ENCODE measurements around the gene ACOT13.

The ACOT13 gene

GRCh38 chr6:24621626-24622289 lies 45.1 kb upstream of the ACOT13 start:
- TF ChIP-seq EZH2phosphoT487 (conservative IDR thresholded peaks at IDR 0.05; ENCODE audit: low read length) (no peak), CTCF (IDR thresholded peaks at IDR 0.05; ENCODE audit: insufficient read depth, low read length, poor library complexity, severe bottlenecking) (no peak)
- no peak overlapping the region for H2AFZ ChIP-seq (ENCODE audit: low read depth, low read length, severe bottlenecking)
- H3K4me2 ChIP-seq (ENCODE audit: low read depth, low read length, poor library complexity, severe bottlenecking), result no peak overlapping the region
- H3K79me2 ChIP-seq (ENCODE audit: insufficient read depth, low read length), result no peaks in the 10 kb centered on the region
- H3K9me3 ChIP-seq (ENCODE audit: insufficient read depth, low read length), result no peaks in the 10 kb centered on the region
- no peak overlapping the region for H3K27ac ChIP-seq (ENCODE audit: low read depth, low read length)
- no peaks in the 10 kb centered on the region for H3K9me2 ChIP-seq (replicated peaks; ENCODE audit: insufficient read depth, low read length)
- no peak overlapping the region for H3K4me3 ChIP-seq (ENCODE audit: insufficient read depth, low read length, poor library complexity, severe bottlenecking)
- H3F3A ChIP-seq (ENCODE audit: insufficient read depth), result no peaks in the 10 kb centered on the region
- H3K36me3 ChIP-seq (ENCODE audit: low read length), result no peaks in the 10 kb centered on the region
- H4K20me1 ChIP-seq (ENCODE audit: low read depth, low read length), result no peaks in the 10 kb centered on the region
- no peak overlapping the region for H3K9ac ChIP-seq (ENCODE audit: low read length)
- no peaks in the 10 kb centered on the region for H3K27me3 ChIP-seq (ENCODE audit: low read length)

- H3K9me2 ChIP-seq (replicated peaks; ENCODE audit: insufficient read depth, low read length), result no peaks in the 10 kb centered on the region
- H3K4me3 ChIP-seq (ENCODE audit: insufficient read depth, low read length, poor library complexity, severe bottlenecking), result no peak overlapping the region
- H3K79me2 ChIP-seq (ENCODE audit: insufficient read depth, low read length), result no peaks in the 10 kb centered on the region
- no peak overlapping the region for H3K27ac ChIP-seq (ENCODE audit: low read depth, low read length)
- H2AFZ ChIP-seq (ENCODE audit: low read depth, low read length, severe bottlenecking), result no peak overlapping the region
- H3K9me3 ChIP-seq (ENCODE audit: insufficient read depth, low read length), result no peaks in the 10 kb centered on the region
- H4K20me1 ChIP-seq (ENCODE audit: low read depth, low read length), result no peaks in the 10 kb centered on the region
- no peaks in the 10 kb centered on the region for H3K27me3 ChIP-seq (ENCODE audit: low read length)
- no peaks in the 10 kb centered on the region for H3F3A ChIP-seq (ENCODE audit: insufficient read depth)
- no peaks in the 10 kb centered on the region for H3K36me3 ChIP-seq (ENCODE audit: low read length)
- TF ChIP-seq EZH2phosphoT487 (conservative IDR thresholded peaks at IDR 0.05; ENCODE audit: low read length), result no peak
- TF ChIP-seq CTCF (IDR thresholded peaks at IDR 0.05; ENCODE audit: insufficient read depth, low read length, poor library complexity, severe bottlenecking), result no peak
- H3K9ac ChIP-seq (ENCODE audit: low read length), result no peak overlapping the region
- no peak overlapping the region for H3K4me2 ChIP-seq (ENCODE audit: low read depth, low read length, poor library complexity, severe bottlenecking)
These were observed 35.9 kb upstream of the ACOT13 start for GRCh38 chr6:24630856-24631505.

- no peak for TF ChIP-seq EZH2phosphoT487 (conservative IDR thresholded peaks at IDR 0.05; ENCODE audit: low read length)
- TF ChIP-seq CTCF (IDR thresholded peaks at IDR 0.05; ENCODE audit: insufficient read depth, low read length, poor library complexity, severe bottlenecking), result no peak
- H3K27me3 ChIP-seq (ENCODE audit: low read length), result no peaks in the 10 kb centered on the region
- H2AFZ ChIP-seq (ENCODE audit: low read depth, low read length, severe bottlenecking), result no peak overlapping the region
- no peaks in the 10 kb centered on the region for H3F3A ChIP-seq (ENCODE audit: insufficient read depth)
- no peaks in the 10 kb centered on the region for H3K9me3 ChIP-seq (ENCODE audit: insufficient read depth, low read length)
- no peaks in the 10 kb centered on the region for H3K79me2 ChIP-seq (ENCODE audit: insufficient read depth, low read length)
- no peaks in the 10 kb centered on the region for H3K9me2 ChIP-seq (replicated peaks; ENCODE audit: insufficient read depth, low read length)
- no peaks in the 10 kb centered on the region for H3K36me3 ChIP-seq (ENCODE audit: low read length)
- H4K20me1 ChIP-seq (ENCODE audit: low read depth, low read length), result no peaks in the 10 kb centered on the region
- H3K27ac ChIP-seq (ENCODE audit: low read depth, low read length), result no peak overlapping the region
- no peak overlapping the region for H3K4me2 ChIP-seq (ENCODE audit: low read depth, low read length, poor library complexity, severe bottlenecking)
- H3K4me3 ChIP-seq (ENCODE audit: insufficient read depth, low read length, poor library complexity, severe bottlenecking), result no peak overlapping the region
- no peak overlapping the region for H3K9ac ChIP-seq (ENCODE audit: low read length)
These were observed 35.2 kb upstream of the ACOT13 start for GRCh38 chr6:24631671-24632070.
